ENCODE data around the gene RALGAPA1. TPM values are rescaled to one million over a fixed set of nuclear protein-coding genes. Genes with fewer than 3 reads are reported as not detected.

The RALGAPA1 gene
- total and polyA plus RNA-seq, 2 experiments from 2014 or later: 21.9 to 27.3 TPM

- TF ChIP-seq REST (IDR thresholded peaks at IDR 0.05; ENCODE audit: unreplicated experiment): no peak
- TF ChIP-seq CREB1 (CRISPR knock-in tag; IDR thresholded peaks at IDR 0.05; ENCODE audit: low read depth): no peak
These were observed 243.1 kb downstream of the RALGAPA1 start (continued) for GRCh38 chr14:35565871-35566464.

GRCh38 chr14:35558680-35559079, 250.4 kb downstream of the RALGAPA1 start:
- no peaks in the 10 kb centered on the region for H4K20me1 ChIP-seq (replicated peaks; ENCODE audit: insufficient read depth)
- no peak overlapping the region for H3K27ac ChIP-seq (ENCODE audit: low read depth)
- H3K4me3 ChIP-seq: no peak overlapping the region
- H2AFZ ChIP-seq: no peak overlapping the region
- H3K9me2 ChIP-seq (ENCODE audit: insufficient read depth): no peaks in the 10 kb centered on the region
- H3K36me3 ChIP-seq (ENCODE audit: insufficient read depth): no peaks in the 10 kb centered on the region
- no peaks in the 10 kb centered on the region for H3K9me3 Mint-ChIP-seq
- no peaks in the 10 kb centered on the region for H3F3A ChIP-seq (replicated peaks; ENCODE audit: low read depth)
- H3K79me2 ChIP-seq (replicated peaks; ENCODE audit: insufficient read depth): no peaks in the 10 kb centered on the region
- no peaks in the 10 kb centered on the region for H3K27me3 ChIP-seq (ENCODE audit: insufficient read depth)
- peaks cover 9% of the 10 kb centered on the region for H3K4me1 ChIP-seq (ENCODE audit: insufficient read depth)
- peak overlapping the region; percentile 7; the same call in 1 of the 2 replicates for H3K4me2 ChIP-seq
- DNase-seq (ENCODE audit: low spot score) (peak; percentile 45), ATAC-seq (peak; percentile 91)
- H3K36me3 Mint-ChIP-seq (ENCODE audit: low read depth): no peaks in the 10 kb centered on the region
- TF ChIP-seq JUNB (IDR thresholded peaks at IDR 0.05; ENCODE audit: unreplicated experiment): no peak
- TF ChIP-seq STAT1 (IDR thresholded peaks at IDR 0.05; ENCODE audit: unreplicated experiment): no peak
- no peak for TF ChIP-seq ZNF462 (CRISPR knock-in tag; IDR thresholded peaks at IDR 0.05)
- TF ChIP-seq ETS1 (IDR thresholded peaks at IDR 0.05): no peak
- TF ChIP-seq EZH2phosphoT487 (IDR thresholded peaks at IDR 0.05; ENCODE audit: unreplicated experiment): no peak
- no peak for TF ChIP-seq CREB1 (CRISPR knock-in tag; IDR thresholded peaks at IDR 0.05; ENCODE audit: low read depth)
- no peak for TF ChIP-seq REST (IDR thresholded peaks at IDR 0.05; ENCODE audit: unreplicated experiment)
- TF ChIP-seq POLR2AphosphoS5 (IDR thresholded peaks at IDR 0.05; ENCODE audit: low read depth): no peak
- TF ChIP-seq EZH2 (IDR thresholded peaks at IDR 0.05; ENCODE audit: low read depth, unreplicated experiment): no peak
- TF ChIP-seq NANOG (IDR thresholded peaks at IDR 0.05; ENCODE audit: borderline replicate concordance): no peak
- H3K27ac Mint-ChIP-seq: peak overlapping the region; percentile 47; the same call in 1 of the 2 replicates
- H3K4me3 Mint-ChIP-seq: peak overlapping the region; percentile 53
- H3K4me1 Mint-ChIP-seq: peaks cover 19% of the 10 kb centered on the region
- H3K27me3 Mint-ChIP-seq (ENCODE audit: insufficient read depth, low read depth, poor library complexity): no peaks in the 10 kb centered on the region

All from GM23338 (cell line).